Naive B cell (primary cell): ENCODE measurements around the gene RASA3. TPM values are rescaled to one million over a fixed set of nuclear protein-coding genes. Genes with fewer than 3 reads are reported as not detected.
A peak's percentile ranks its signal among the peaks of the same experiment; 100 is the strongest.
"Not testable (repeated sequence)": the region's sequence is repeated elsewhere in the genome, so short reads cannot be mapped to it uniquely, and the experiment has no call there.

Source experiments
- ATAC-seq, 2 donors: fragments of 150-1000 bp; cut with Tn5 transposase; 2 replicates each; pipeline ENCODE4 v1.10.0; 2021; ENCODE audit warnings: low read depth in 2 of 2, mild to moderate bottlenecking in 2 of 2, moderate library complexity in 2 of 2
- DNase-seq: peaks from one replicate; pipeline ENCODE4 v3.0.0; 2022
- H3K27ac Mint-ChIP-seq, 6 donors: one replicate each; pipeline ENCODE4 v1.8.0; 2020 to 2022; ENCODE audit warnings: mild to moderate bottlenecking in 6 of 6, mixed read lengths in 6 of 6, moderate library complexity in 5 of 6, inconsistent platforms in 2 of 6
- H3K27me3 Mint-ChIP-seq, 3 donors: one replicate each; pipeline ENCODE4 v1.8.0; 2021 to 2022; ENCODE audit warnings: mixed read lengths in 3 of 3, mild to moderate bottlenecking in 1 of 3
- H3K36me3 Mint-ChIP-seq, 2 donors: one replicate each; pipeline ENCODE4 v1.8.0; 2020 to 2022; ENCODE audit warnings: mixed read lengths in 2 of 2, inconsistent platforms in 1 of 2, mild to moderate bottlenecking in 1 of 2
- H3K4me1 Mint-ChIP-seq, 3 donors: one replicate each; pipeline ENCODE4 v1.8.0; 2020 to 2022; ENCODE audit warnings: mixed read lengths in 3 of 3, inconsistent platforms in 1 of 3, mild to moderate bottlenecking in 1 of 3, moderate library complexity in 1 of 3
- H3K4me3 Mint-ChIP-seq, 8 donors: one replicate each; pipeline ENCODE4 v1.8.0; 2020 to 2022; ENCODE audit warnings: mild to moderate bottlenecking in 8 of 8, mixed read lengths in 8 of 8, moderate library complexity in 8 of 8, inconsistent platforms in 2 of 8
- H3K9me3 Mint-ChIP-seq, 7 donors: one replicate each; pipeline ENCODE4 v1.8.0; 2020 to 2022; ENCODE audit warnings: mixed read lengths in 7 of 7, mild to moderate bottlenecking in 5 of 7, inconsistent platforms in 2 of 7, moderate library complexity in 1 of 7
- polyA plus RNA-seq, 6 donors: library from polyadenylated mRNA; unstranded; fragments of 300-500 nt; fragmentation: Illumina TruSeq; gene quantifications; one replicate each; pipeline ENCODE4 v1.2.3, GENCODE V29; 2021; ENCODE audit warnings: low read depth in 6 of 6

Gene RASA3
- polyA plus RNA-seq, 6 donors from 2014 or later, result 17.1 to 41.9 (median 28.8) TPM

DNA sequence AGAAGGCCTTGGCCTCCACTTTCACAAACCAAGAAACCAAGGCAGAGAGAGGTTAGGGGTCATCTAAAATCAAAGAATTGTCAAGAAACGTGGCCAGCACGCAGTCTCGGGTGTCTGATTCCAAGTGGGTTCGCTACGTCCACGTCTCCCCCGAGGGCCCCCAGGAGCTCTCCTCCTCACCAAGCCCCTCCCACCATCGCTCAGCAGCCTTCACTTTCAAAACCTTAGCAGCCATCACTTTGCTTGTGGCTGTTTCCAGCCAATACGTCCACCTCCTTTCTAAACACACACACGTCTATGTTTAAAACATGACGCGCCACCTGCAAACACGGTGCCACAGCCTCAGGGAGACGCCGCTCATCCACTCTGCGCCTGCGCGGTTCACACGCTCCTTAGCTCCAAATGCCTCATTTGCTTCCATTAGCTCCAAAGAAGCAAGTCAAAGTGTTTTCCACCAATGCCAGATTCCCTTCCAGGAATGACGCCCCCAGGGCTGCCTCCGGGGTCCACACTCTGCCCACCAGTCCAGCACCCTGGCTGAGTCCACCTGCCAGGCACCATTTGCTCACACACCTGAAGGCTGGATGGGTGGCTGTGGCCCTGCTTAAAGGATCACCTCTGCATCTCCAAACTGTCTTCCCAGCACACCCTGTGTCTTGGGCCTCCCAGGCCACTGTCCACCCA lies 5.5 kb downstream of the RASA3 start:
- ATAC-seq, result no peak
- Mint-ChIP-seq H3K4me3 (peak overlapping the region; percentile 50 to 99 (median 82)), H3K27me3 (no peaks in the 10 kb centered on the region), H3K36me3 (peaks cover 5 to 11% of the 10 kb centered on the region in 2 donors), H3K27ac (peak overlapping the region; percentile 87 to 96 (median 92)), H3K9me3 (no peaks in the 10 kb centered on the region), H3K4me1 (peaks cover 75 to 87% (median 78%) of the 10 kb centered on the region in 3 donors)
- DNase-seq, result no peak

DNA sequence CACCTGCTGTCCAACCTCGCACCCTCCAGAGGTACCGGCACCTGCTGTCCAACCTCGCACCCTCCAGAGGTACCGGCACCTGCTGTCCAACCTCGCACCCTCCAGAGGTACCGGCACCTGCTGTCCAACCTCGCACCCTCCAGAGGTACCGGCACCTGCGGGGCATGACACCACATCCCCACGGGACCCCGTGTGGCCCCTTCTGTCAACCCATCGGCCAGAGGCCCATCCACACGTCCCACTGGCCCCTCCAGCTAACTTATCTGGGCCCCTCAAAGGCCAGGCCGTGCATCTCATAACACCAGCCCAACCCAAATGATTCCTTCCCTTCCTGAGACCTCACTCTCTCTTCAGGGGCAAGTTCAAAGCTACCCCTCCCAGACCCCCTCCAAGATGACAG lies 6.3 kb downstream of the RASA3 start:
- H3K36me3 Mint-ChIP-seq, result peaks cover 5 to 11% of the 10 kb centered on the region in 2 donors
- not testable (repeated sequence) for ATAC-seq, DNase-seq, H3K9me3 Mint-ChIP-seq, H3K27me3 Mint-ChIP-seq
- peaks cover 71 to 86% (median 78%) of the 10 kb centered on the region in 3 donors for H3K4me1 Mint-ChIP-seq
- peak overlapping the region in 5 of 6 donors; percentile 31 to 93 (median 82) for H3K27ac Mint-ChIP-seq
- peak overlapping the region in 6 of 8 donors; percentile 36 to 99 (median 68) for H3K4me3 Mint-ChIP-seq

DNA sequence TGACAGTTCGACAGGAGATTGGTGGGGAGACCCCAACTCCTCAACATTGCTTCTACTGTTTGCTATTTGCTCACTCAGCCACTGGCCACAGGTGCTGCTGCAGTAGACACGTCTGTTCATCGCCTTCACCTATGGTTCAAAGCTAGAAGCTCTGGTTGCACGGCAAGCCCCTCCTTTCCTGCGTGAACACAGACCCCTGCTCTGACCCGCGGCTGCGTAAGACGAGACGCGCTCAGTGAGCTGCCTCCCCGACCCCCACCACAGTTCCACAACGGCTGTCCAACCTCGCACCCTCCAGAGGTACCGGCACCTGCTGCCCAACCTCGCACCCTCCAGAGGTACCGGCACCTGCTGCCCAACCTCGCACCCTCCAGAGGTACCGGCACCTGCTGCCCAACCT lies 6.8 kb downstream of the RASA3 start:
- Mint-ChIP-seq H3K27ac (peak overlapping the region in 1 of 6 donors; percentile 80), H3K27me3 (no peaks in the 10 kb centered on the region), H3K9me3 (no peaks in the 10 kb centered on the region), H3K4me3 (peak overlapping the region in 2 of 8 donors; percentile 53 to 65), H3K4me1 (peaks cover 70 to 86% (median 77%) of the 10 kb centered on the region in 3 donors), H3K36me3 (peaks cover 5 to 11% of the 10 kb centered on the region in 2 donors)
- ATAC-seq, result no peak
- DNase-seq, result no peak

DNA sequence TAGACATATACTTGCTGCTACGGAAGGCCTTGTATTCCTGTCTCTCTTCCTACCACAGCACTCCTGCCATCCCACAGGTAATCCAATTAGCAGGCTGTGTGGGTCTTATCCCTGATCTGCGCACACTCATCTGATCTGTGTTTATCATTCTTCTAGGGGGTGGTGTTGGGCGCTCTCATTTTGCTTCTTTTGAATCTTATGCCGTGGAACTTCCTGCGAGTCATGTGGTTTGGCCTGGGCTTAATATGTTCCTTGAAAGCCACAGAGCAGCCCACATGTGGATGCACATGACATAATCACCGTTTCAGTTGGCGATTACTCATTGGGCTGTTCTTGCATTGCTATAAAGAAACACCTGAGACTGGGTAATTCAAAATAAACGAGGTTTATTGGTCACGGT lies 7.5 kb downstream of the RASA3 start:
- DNase-seq (no peak), ATAC-seq (no peak)
- Mint-ChIP-seq H3K27ac (peak overlapping the region; percentile 2 to 94 (median 80)), H3K4me3 (peak overlapping the region in 5 of 8 donors; percentile 5 to 75 (median 53)), H3K4me1 (peaks cover 68 to 83% (median 72%) of the 10 kb centered on the region in 3 donors), H3K36me3 (peaks cover 5 to 11% of the 10 kb centered on the region in 2 donors), H3K27me3 (no peaks in the 10 kb centered on the region), H3K9me3 (no peaks in the 10 kb centered on the region)

DNA sequence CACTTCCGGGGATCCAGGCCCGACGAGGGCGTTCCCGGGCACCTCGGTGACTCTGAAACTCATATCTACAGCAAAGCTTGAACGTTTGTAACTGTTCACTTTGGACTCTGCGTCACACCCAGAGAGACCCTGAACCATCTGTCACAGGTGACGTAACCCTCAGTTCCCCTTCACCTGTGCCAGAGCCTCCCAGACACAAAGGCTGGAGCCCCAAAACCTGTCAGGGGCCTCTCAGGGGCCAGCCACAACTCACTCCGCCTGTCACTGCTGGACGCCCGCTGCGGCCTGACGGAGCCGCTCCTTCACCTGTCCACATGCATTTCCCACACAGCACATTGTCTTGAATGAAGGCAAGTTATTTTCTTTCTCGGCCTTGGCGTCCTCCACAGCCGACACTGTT lies 8.0 kb downstream of the RASA3 start:
- ATAC-seq (no peak), DNase-seq (no peak)
- no peaks in the 10 kb centered on the region for H3K27me3 Mint-ChIP-seq
- peak overlapping the region in 3 of 6 donors; percentile 2 to 80 (median 80) for H3K27ac Mint-ChIP-seq
- no peaks in the 10 kb centered on the region for H3K9me3 Mint-ChIP-seq
- H3K36me3 Mint-ChIP-seq, result peaks cover 5 to 11% of the 10 kb centered on the region in 2 donors
- H3K4me3 Mint-ChIP-seq, result peak overlapping the region in 2 of 8 donors; percentile 28 to 35
- H3K4me1 Mint-ChIP-seq, result peaks cover 63 to 78% (median 67%) of the 10 kb centered on the region in 3 donors

DNA sequence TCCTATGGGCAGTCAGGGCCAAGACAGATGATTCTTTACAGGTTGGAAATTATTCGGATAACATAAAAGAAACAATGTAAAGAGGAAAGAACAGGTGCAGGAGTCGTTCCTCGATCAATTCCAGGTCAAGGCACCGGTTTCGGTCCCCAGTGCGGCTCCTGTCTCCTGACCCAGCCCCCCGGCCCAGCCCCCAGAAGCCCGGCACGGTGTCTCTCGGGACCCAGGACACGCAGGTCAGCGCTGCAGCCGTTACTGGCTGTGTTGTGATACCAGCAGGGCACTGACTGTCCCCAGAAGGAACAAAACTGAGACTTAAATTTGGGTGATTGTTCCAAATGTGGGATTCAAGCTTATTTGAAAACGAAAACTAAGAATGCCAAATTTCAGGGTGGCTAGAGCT lies 8.5 kb downstream of the RASA3 start:
- DNase-seq (no peak), ATAC-seq (no peak)
- H3K9me3 Mint-ChIP-seq, result no peaks in the 10 kb centered on the region
- no peak overlapping the region for H3K27ac Mint-ChIP-seq
- H3K4me3 Mint-ChIP-seq, result peak overlapping the region in 1 of 8 donors; percentile 39
- no peaks in the 10 kb centered on the region for H3K27me3 Mint-ChIP-seq
- H3K4me1 Mint-ChIP-seq, result peaks cover 63 to 77% (median 66%) of the 10 kb centered on the region in 3 donors
- peaks cover 5 to 11% of the 10 kb centered on the region in 2 donors for H3K36me3 Mint-ChIP-seq

DNA sequence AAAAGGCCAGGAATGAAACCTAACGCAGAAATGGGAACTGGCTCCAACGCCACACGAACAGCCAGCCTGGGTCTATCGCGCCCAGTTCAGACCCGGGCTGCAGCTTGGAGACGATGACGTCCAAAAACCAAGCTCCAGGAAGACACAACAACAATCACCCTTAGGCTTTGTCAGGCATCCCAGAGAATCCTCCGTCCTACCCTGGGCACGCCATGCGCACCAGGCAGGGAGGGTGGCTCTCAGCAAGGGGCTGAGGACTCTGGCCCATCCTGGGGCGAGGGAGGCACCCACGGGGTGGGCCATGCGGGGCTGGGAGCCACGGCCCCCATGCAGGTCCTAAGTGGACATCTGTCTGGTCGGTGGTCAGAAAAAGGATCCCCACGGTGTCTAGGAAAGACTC lies 9.0 kb downstream of the RASA3 start:
- Mint-ChIP-seq H3K36me3 (peaks cover 5 to 11% of the 10 kb centered on the region in 2 donors), H3K4me3 (peak overlapping the region in 1 of 8 donors; percentile 56), H3K9me3 (no peaks in the 10 kb centered on the region), H3K27ac (peak overlapping the region in 1 of 6 donors; percentile 47), H3K4me1 (peaks cover 62 to 77% (median 67%) of the 10 kb centered on the region in 3 donors), H3K27me3 (no peaks in the 10 kb centered on the region)
- no peak for DNase-seq
- ATAC-seq, result no peak

DNA sequence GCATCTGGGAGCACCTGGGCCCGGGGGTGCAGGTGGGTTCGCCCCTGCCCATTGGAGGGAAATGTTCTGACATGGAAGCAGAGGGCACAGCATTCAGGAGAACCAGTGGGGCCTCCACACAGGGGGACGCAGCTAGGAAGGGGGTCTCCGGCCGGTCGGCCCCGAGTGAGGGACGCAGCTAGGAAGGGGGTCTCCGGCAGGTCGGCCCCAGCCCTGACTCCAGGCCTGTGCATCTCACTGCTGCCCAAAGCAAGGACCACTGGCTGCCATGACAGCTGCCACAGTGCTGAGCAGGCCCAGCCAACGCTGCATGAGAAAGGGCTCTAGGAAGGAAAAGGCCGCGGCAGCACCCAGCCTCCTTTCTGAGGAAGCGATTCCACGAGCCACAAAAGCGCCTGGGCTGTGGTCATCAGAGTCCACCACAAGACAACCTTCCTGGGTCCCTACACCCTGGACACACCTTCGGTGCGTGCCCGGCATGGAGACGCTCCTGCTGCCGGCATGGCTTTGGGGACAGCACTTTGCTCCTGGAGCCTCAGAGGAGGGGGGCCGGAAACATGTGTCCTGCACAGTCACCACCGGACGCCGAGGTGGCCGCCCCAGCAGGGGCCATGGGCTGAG lies 9.7 kb downstream of the RASA3 start:
- peaks cover 58 to 74% (median 66%) of the 10 kb centered on the region in 3 donors for H3K4me1 Mint-ChIP-seq
- H3K9me3 Mint-ChIP-seq, result no peaks in the 10 kb centered on the region
- ATAC-seq (no peak), DNase-seq (no peak)
- peak overlapping the region in 1 of 6 donors; percentile 47 for H3K27ac Mint-ChIP-seq
- peak overlapping the region in 1 of 8 donors; percentile 56 for H3K4me3 Mint-ChIP-seq
- H3K36me3 Mint-ChIP-seq, result peaks cover 5 to 11% of the 10 kb centered on the region in 2 donors
- H3K27me3 Mint-ChIP-seq, result no peaks in the 10 kb centered on the region

DNA sequence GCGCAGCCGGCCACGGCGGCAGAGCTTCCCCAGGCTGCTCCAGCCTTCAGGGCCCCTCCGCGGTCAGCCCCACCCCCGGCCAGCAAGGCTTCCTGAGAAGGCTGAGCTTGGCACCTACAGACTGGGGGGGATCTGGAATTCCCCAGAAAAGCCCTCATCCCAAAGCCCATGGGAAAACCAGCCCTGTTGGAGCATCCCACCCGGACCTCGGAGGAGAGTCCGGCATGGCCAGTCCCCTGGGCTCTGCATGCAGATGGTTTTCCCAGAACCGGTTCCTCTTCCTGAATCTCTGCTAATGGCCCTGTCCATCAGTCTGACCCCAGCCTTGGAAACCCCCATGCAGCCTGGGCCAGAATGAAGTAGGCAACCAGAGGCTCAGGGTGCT lies 10.3 kb downstream of the RASA3 start:
- no peak overlapping the region for H3K4me3 Mint-ChIP-seq
- H3K4me1 Mint-ChIP-seq, result peaks cover 57 to 68% (median 62%) of the 10 kb centered on the region in 3 donors
- H3K27me3 Mint-ChIP-seq, result no peaks in the 10 kb centered on the region
- no peak for DNase-seq
- peak overlapping the region in 1 of 6 donors; percentile 36 for H3K27ac Mint-ChIP-seq
- H3K36me3 Mint-ChIP-seq, result peaks cover 5 to 11% of the 10 kb centered on the region in 2 donors
- ATAC-seq, result no peak
- no peaks in the 10 kb centered on the region for H3K9me3 Mint-ChIP-seq

DNA sequence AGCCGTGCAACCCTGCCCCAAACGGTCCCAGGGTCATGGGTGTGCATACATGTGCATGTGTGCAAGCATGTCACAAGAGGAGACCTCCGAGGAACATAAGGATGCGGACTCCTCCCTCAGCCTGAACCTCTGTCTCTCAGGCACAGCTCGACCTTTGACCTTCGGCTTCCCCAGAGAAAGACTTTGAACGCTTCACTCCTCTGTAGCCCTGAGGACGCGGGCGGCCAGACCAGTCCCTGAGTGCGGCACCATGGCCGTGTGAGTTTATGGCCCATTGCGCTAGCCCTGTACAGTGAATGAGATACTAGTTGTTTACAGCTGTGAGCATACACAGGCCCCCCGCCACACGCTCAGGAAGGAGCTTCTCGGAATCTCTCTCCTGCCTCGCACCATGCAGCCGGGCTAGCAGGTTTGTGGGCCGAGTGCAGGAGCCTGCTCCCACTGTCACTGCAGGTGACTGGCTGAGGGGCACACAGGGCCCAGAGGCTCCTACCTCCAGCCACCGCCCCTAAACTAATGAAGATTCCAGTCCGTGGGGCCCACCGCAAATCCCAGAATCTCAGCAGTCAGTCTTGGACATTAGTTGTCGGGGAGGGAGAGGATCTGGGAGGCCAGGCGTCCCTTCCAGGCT lies 10.8 kb downstream of the RASA3 start:
- ATAC-seq, result no peak
- Mint-ChIP-seq H3K27me3 (no peaks in the 10 kb centered on the region), H3K36me3 (peaks cover 5 to 11% of the 10 kb centered on the region in 2 donors), H3K27ac (peak overlapping the region in 3 of 6 donors; percentile 28 to 52 (median 47)), H3K4me3 (peak overlapping the region in 3 of 8 donors; percentile 15 to 81 (median 30)), H3K9me3 (no peaks in the 10 kb centered on the region), H3K4me1 (peaks cover 52 to 63% (median 60%) of the 10 kb centered on the region in 3 donors)
- no peak for DNase-seq

DNA sequence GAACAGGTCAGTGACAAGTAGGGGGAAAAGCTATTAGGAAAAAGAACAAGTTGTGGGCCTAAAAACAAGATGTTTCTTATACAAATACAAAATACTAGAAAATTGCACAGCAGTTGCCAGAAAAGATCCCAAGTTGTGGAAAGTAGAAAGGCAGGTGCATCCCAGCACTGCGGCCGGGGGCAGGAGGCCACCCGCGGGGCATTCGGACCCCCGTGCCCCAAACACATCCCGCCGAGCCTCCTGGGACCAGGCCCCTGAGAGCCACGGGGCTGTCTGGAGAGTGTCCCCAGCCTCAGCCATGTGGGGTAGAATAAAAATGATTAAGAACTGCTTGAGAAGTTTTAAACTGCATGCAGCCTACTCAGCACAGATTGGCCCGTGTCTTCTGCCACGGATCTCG lies 11.4 kb downstream of the RASA3 start:
- Mint-ChIP-seq H3K27me3 (no peaks in the 10 kb centered on the region), H3K4me3 (peak overlapping the region in 6 of 8 donors; percentile 73 to 86 (median 82)), H3K27ac (peak overlapping the region; percentile 14 to 95 (median 86)), H3K4me1 (peaks cover 46 to 60% (median 59%) of the 10 kb centered on the region in 3 donors), H3K9me3 (no peaks in the 10 kb centered on the region), H3K36me3 (peaks cover 5 to 11% of the 10 kb centered on the region in 2 donors)
- ATAC-seq (no peak), DNase-seq (no peak)

DNA sequence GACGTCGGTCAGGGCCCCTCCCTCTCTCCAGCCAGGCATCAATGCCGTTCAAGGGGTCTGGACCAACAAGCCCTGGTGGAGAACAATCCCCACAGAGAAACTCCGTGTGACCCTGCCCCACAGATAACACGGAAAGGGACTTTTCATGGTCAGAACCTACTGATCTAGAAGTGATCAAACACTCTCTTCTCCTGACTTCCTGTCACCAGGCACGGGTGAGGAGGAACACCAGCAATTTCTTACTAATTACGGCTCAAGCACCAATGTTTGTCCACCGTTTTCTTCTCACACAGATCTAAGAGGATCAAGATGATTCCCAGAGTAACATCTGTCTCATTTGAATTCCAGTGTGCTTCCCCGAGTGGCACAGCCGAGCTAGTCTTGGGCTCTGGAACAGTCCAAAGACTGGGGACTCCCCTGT lies 11.8 kb downstream of the RASA3 start:
- DNase-seq, result no peak
- Mint-ChIP-seq H3K27ac (peak overlapping the region; percentile 14 to 95 (median 89)), H3K9me3 (no peaks in the 10 kb centered on the region), H3K4me1 (peaks cover 48 to 64% (median 63%) of the 10 kb centered on the region in 3 donors), H3K36me3 (peaks cover 5 to 11% of the 10 kb centered on the region in 2 donors), H3K27me3 (no peaks in the 10 kb centered on the region), H3K4me3 (peak overlapping the region; percentile 73 to 90 (median 83))
- no peak for ATAC-seq

DNA sequence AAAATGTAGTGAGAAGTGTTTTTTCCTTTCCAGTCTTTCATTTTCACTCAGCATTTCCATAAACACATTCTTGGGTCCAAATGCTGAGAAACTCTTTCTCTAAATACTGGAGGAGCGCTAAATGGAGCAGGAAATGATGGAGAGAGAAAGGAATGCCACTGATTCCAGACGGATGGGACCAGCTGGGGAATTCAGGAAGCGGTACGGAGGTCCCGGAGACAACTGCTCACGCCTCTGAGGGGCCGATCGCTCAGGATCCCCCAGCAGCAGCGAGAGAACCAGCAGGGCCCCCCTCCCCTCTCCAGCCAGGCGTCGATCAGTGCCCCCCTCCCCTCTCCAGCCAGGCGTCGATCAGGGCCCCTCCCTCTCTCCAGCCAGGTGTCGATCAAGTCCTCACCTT lies 13.2 kb downstream of the RASA3 start:
- Mint-ChIP-seq H3K27ac (peak overlapping the region in 4 of 6 donors; percentile 78 to 89 (median 84)), H3K36me3 (no peaks in the 10 kb centered on the region), H3K4me1 (peaks cover 39 to 60% (median 58%) of the 10 kb centered on the region in 3 donors), H3K27me3 (no peaks in the 10 kb centered on the region), H3K9me3 (no peaks in the 10 kb centered on the region), H3K4me3 (peak overlapping the region; percentile 20 to 85 (median 56))
- DNase-seq (no peak), ATAC-seq (no peak)
